Right forelimb (tissue), 1 donor: Measurements from ENCODE around the gene TESK1.
"Not testable (repeated sequence)": the region's sequence is repeated elsewhere in the genome, so short reads cannot be mapped to it uniquely, and the experiment has no call there.

ENCODE experiments used
- DNase-seq: peaks from one replicate; pipeline ENCODE4 v3.0.0-alpha.2; 2018

Gene TESK1

DNA sequence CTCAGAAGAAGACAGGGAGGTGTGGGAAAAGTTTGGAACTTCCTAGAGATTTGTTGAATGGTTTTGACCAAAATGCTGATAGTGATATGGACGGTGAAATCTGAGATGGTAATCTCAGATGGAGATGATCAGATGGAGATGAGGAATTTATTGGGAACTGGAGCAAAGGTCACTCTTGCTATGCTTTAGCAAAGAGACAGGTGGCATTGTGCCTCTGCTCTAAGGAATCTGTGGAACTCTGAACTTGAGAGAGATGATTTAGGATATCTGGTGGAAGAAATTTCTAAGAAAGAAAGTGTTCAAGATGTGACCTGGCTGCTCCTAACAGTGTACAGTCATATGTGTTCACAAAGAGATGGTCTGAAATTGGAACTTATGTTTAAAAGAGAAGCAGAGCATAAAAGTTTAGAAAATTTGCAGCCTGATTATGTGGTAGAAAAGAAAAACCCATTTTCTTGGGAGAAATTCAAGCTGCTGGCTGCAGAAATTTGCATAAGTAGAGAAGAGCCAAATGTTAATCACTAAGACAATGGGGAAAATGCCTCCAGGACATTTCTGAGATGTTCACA, 25.3 kb upstream of the TESK1 start:
- not testable (repeated sequence) for DNase-seq

DNA sequence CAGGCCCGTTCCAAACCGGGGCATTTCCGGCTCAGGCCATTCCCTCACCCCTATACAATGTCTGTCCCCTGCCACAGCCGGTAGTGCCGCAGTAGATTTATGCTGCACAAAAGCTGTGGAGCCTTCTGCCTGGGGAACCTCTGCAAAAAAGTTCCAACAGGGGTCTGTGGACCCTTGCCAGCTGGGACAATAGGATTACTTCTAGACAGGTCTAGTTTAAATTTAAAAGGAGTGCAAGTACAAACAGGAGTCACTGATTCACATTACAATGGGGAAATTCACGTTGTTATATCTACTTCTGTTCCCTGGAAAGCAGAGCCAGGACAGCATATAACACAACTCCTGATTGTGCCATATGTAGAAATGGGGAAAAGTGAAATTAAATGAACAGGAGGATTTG, 21.5 kb upstream of the TESK1 start:
- DNase-seq = not testable (repeated sequence)

- not testable (repeated sequence) for DNase-seq
Measured at GRCh38 chr9:35584681-35585080, 20.4 kb upstream of the TESK1 start.

GRCh38 chr9:35588506-35588905, 16.6 kb upstream of the TESK1 start:
- not testable (repeated sequence) for DNase-seq

DNA sequence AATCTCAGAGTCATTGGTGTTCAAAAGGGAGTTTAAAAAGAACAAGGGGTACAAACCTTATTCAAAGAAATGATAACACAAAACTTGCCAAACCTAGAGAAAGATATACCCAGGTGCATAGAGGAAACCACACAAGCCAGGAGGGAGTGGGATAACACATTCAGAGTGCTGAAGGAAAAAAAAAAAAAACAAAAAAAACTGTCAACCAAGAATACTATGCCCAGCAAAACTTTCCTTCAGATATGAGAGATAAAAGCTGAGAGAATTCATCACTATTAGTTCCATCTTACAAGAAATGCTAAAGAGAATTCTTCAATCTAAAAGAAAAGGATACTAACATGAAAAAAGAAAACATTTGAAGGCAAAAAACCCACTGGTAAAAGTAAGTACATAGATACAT, 11.5 kb upstream of the TESK1 start:
- no peak for DNase-seq

DNA sequence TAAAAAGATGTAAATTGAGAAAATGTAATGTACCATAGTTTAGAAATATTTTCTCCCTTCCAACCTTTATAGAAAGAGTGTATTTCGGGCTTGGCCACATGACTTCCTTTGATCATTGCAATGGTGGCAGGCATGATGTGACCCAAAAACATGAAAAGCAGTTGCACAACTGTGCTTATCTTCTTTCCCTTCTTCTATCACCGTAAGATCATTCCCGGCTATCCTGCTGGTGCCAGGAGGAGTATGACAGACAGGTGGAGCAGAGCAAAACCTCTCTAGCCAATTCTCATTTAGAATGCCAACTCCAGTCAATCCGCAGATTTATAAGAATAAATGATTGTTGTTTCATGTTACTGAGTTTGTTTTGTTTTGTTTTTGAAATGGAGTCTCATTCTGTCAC, 10.6 kb upstream of the TESK1 start:
- DNase-seq = no peak

GRCh38 chr9:35596907-35597306, 8.2 kb upstream of the TESK1 start:
- DNase-seq = not testable (repeated sequence)

- DNase-seq = no peak
Measured at GRCh38 chr9:35598866-35599590, 6.0 kb upstream of the TESK1 start.

- DNase-seq = no peak
Measured at GRCh38 chr9:35599763-35600604, 5.1 kb upstream of the TESK1 start.

GRCh38 chr9:35603506-35603985, 1.5 kb upstream of the TESK1 start:
- DNase-seq = peak; percentile 75

DNA sequence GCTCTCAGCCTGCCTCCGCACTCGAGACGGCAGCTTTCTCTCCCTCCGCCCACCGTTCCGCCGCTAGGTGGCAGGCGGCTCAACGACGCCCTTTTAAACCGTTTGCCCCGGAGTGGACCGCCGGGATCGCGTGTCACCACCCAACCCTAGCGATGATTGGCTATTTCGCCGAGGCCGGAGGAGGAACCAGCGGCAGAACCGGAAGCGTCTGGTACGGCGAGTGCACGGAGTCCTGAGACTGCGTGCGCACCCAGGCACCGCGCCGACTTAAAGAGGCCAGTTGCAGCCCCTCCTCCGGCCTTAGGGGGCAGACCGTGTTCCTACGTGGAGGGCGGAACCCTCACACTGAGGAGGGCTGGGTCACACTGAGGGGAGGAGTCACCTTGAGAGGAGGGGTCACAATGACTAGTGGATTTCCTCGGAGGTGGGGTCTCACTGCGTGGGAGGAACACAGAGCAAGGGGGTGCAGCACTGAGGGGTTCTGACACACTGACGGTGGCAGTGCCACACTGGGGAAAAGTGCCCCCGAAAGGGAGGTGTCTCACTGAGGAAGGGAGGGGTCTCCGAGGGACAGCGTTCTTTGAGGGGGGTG, 980 bp upstream of the TESK1 start:
- peak; percentile 99 for DNase-seq

- no peak for DNase-seq
Measured at GRCh38 chr9:35605351-35606137, 482 bp downstream of the TESK1 start.

GRCh38 chr9:35606138-35606504, 1.1 kb downstream of the TESK1 start:
- DNase-seq = no peak

GRCh38 chr9:35606726-35607125, 1.7 kb downstream of the TESK1 start:
- no peak for DNase-seq

GRCh38 chr9:35608221-35608620, 3.2 kb downstream of the TESK1 start:
- DNase-seq = no peak

GRCh38 chr9:35609001-35609819, 4.1 kb downstream of the TESK1 start:
- peak; percentile 80 for DNase-seq

DNA sequence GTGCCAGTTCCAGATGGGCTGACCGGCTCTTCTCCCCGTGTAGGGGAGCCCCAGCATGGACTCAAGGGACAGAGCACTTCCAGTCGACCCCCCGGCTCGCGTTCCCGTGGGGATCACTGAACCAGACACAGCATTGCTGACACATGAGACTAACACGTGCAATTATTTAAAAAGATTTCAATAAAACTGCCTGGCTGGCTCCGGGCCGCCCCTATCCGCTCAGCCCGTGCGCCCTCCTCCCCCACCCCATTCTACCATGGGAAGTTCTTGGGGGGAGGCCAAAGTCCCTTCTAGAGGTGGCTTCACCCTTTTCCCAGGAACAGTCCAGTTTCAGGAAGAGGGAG, 4.7 kb downstream of the TESK1 start:
- no peak for DNase-seq

- DNase-seq = no peak
Measured at GRCh38 chr9:35611230-35611797, 6.3 kb downstream of the TESK1 start.

GRCh38 chr9:35612066-35612465, 7.0 kb downstream of the TESK1 start:
- DNase-seq = not testable (repeated sequence)

GRCh38 chr9:35612843-35613242, 7.8 kb downstream of the TESK1 start:
- DNase-seq = no peak

DNA sequence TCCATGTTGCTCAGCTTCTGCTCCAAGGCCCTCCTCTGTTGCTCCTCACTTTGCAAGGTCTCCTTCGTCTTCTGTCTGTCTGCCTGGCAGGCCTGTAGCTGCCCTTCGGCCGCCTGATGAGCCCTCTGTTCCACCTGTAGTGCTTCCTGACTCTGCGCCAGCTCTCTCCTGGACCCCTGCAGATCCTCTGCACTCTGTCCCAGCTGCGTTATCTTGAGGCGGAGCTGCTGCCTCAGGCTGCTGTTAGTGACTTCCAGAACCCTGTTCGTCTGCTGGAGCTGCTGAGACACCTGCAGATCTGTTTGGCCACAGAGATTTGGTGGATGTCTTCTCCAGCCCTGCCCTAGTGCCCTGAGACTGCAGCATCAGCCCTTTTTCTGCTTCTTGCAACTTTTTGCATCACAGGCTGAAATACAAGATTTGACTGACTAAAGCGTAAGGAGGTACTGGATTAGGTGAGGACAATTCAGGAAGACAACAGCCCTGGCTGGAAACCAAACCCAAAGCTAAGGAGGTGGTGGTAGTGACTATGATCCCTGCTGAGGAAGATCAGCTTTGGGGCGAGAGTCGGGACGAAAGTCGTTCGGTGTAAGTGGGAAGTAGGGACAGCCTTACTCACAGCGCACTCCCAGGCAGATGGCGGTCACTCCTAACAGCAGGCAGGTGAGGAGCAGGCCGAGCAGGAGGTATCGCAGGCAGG, 11.1 kb downstream of the TESK1 start:
- no peak for DNase-seq
